Subcutaneous abdominal adipose tissue (tissue), 5 donors: ENCODE data around the gene PM20D1.
"Not testable (repeated sequence)": the region's sequence is repeated elsewhere in the genome, so short reads cannot be mapped to it uniquely, and the experiment has no call there.

ENCODE experiments used
- H3K27ac ChIP-seq: one replicate; pipeline ENCODE4 v1.7.0; 2013; ENCODE audit warnings: low read depth, mild to moderate bottlenecking, inconsistent platforms, low read length, moderate library complexity
- H3K27me3 ChIP-seq, 5 donors: one replicate each; pipeline ENCODE4 v1.7.0; 2013; ENCODE audit warnings: low read length in 5 of 5, inconsistent platforms in 1 of 5; ENCODE audit not compliant: control insufficient read depth in 5 of 5, insufficient read depth in 4 of 5
- H3K36me3 ChIP-seq, 5 donors: one replicate each; pipeline ENCODE4 v1.7.0; 2013; ENCODE audit warnings: low read length in 5 of 5; ENCODE audit not compliant: control insufficient read depth in 5 of 5, insufficient read depth in 5 of 5
- H3K4me1 ChIP-seq, 5 donors: one replicate each; pipeline ENCODE4 v1.7.0; 2013; ENCODE audit warnings: low read length in 5 of 5, mild to moderate bottlenecking in 3 of 5, moderate library complexity in 1 of 5; ENCODE audit not compliant: control insufficient read depth in 5 of 5, insufficient read depth in 5 of 5
- H3K4me3 ChIP-seq, 5 donors: one replicate each; pipeline ENCODE4 v1.7.0; 2013; ENCODE audit warnings: low read length in 5 of 5, low read depth in 1 of 5
- H3K9ac ChIP-seq, 5 donors: one replicate each; pipeline ENCODE4 v1.7.0; 2013; ENCODE audit warnings: low read length in 5 of 5, mild to moderate bottlenecking in 4 of 5, moderate library complexity in 3 of 5
- H3K9me3 ChIP-seq, 5 donors: one replicate each; pipeline ENCODE4 v1.7.0; 2013; ENCODE audit warnings: low read length in 5 of 5; ENCODE audit not compliant: control insufficient read depth in 5 of 5
- donor health status: healthy.
- donor health status: healthy.
- donor health status: healthy.
- donor health status: healthy.
- donor health status: healthy.

Gene PM20D1

GRCh38 chr1:205824180-205824579, 25.8 kb downstream of the PM20D1 start:
- Histone ChIP-seq H3K4me1 (peaks cover 0 to 12% (median 0%) of the 10 kb centered on the region in 5 donors), H3K9ac (no peak overlapping the region), H3K9me3 (no peaks in the 10 kb centered on the region), H3K27ac (no peak overlapping the region), H3K36me3 (no peaks in the 10 kb centered on the region), H3K4me3 (no peak overlapping the region), H3K27me3 (peaks cover 0 to 3% (median 0%) of the 10 kb centered on the region in 5 donors)

- H3K36me3 ChIP-seq, H3K9me3 ChIP-seq: not testable (repeated sequence)
Measured at GRCh38 chr1:205823260-205823659, 26.7 kb downstream of the PM20D1 start.

GRCh38 chr1:205822397-205822796, 27.5 kb downstream of the PM20D1 start:
- Histone ChIP-seq H3K4me1 (peaks cover 0 to 17% (median 3%) of the 10 kb centered on the region in 5 donors), H3K4me3 (no peak overlapping the region), H3K9me3 (no peaks in the 10 kb centered on the region), H3K9ac (no peak overlapping the region), H3K27me3 (no peaks in the 10 kb centered on the region), H3K36me3 (no peaks in the 10 kb centered on the region), H3K27ac (no peak overlapping the region)

More at GRCh38 chr1:205823260-205823659, 26.7 kb downstream of the PM20D1 start:
- not testable (repeated sequence) for H3K9ac ChIP-seq, H3K27me3 ChIP-seq, H3K4me3 ChIP-seq, H3K27ac ChIP-seq
- H3K4me1 ChIP-seq = peaks cover 0 to 12% (median 0%) of the 10 kb centered on the region in 5 donors

GRCh38 chr1:205817988-205818387, 31.9 kb downstream of the PM20D1 start:
- H3K27ac ChIP-seq = no peak overlapping the region
- no peak overlapping the region for H3K9ac ChIP-seq
- no peaks in the 10 kb centered on the region for H3K36me3 ChIP-seq
- no peaks in the 10 kb centered on the region for H3K27me3 ChIP-seq
- H3K4me1 ChIP-seq = peaks cover 0 to 31% (median 10%) of the 10 kb centered on the region in 5 donors
- H3K4me3 ChIP-seq = no peak overlapping the region
- no peaks in the 10 kb centered on the region for H3K9me3 ChIP-seq

GRCh38 chr1:205817364-205817763, 32.6 kb downstream of the PM20D1 start:
- no peaks in the 10 kb centered on the region for H3K9me3 ChIP-seq
- H3K27ac ChIP-seq = no peak overlapping the region
- peaks cover 0 to 32% (median 12%) of the 10 kb centered on the region in 5 donors for H3K4me1 ChIP-seq
- no peaks in the 10 kb centered on the region for H3K36me3 ChIP-seq
- H3K27me3 ChIP-seq = no peaks in the 10 kb centered on the region
- no peak overlapping the region for H3K4me3 ChIP-seq
- H3K9ac ChIP-seq = no peak overlapping the region

GRCh38 chr1:205813755-205814058, 36.2 kb downstream of the PM20D1 start:
- H3K27ac ChIP-seq = peak overlapping the region; percentile 84
- peak overlapping the region in 4 of 5 donors; percentile 79 to 89 (median 82) for H3K9ac ChIP-seq
- peak overlapping the region; percentile 76 to 92 (median 81) for H3K4me3 ChIP-seq
- no peaks in the 10 kb centered on the region for H3K9me3 ChIP-seq
- peaks cover 9 to 63% (median 48%) of the 10 kb centered on the region in 5 donors for H3K4me1 ChIP-seq
- H3K27me3 ChIP-seq = no peaks in the 10 kb centered on the region
- H3K36me3 ChIP-seq = peaks cover 0 to 13% (median 7%) of the 10 kb centered on the region in 5 donors

- Histone ChIP-seq H3K36me3 (peaks cover 0 to 13% (median 7%) of the 10 kb centered on the region in 5 donors), H3K4me1 (peaks cover 9 to 64% (median 54%) of the 10 kb centered on the region in 5 donors)
Measured at GRCh38 chr1:205812878-205813754, 36.8 kb downstream of the PM20D1 start, which contains the start of gene SLC41A1. Gene SLC41A1 (minus strand): TSS chr1:205813198. CDS start chr1:205810441, 2,757 bp downstream.

GRCh38 chr1:205812271-205812877, 37.6 kb downstream of the PM20D1 start:
- H3K36me3 ChIP-seq = peaks cover 0 to 13% (median 7%) of the 10 kb centered on the region in 5 donors

More at GRCh38 chr1:205812878-205813754, 36.8 kb downstream of the PM20D1 start, which contains the start of gene SLC41A1:
- Histone ChIP-seq H3K9me3 (no peaks in the 10 kb centered on the region), H3K4me3 (peak within 1 kb of the TSS; percentile 80 to 92 (median 81)), H3K27me3 (no peaks in the 10 kb centered on the region), H3K27ac (peak within 1 kb of the TSS; percentile 84), H3K9ac (peak within 1 kb of the TSS; percentile 81 to 89 (median 87))

GRCh38 chr1:205811660-205812059, 38.3 kb downstream of the PM20D1 start:
- Histone ChIP-seq H3K4me3 (peak overlapping the region; percentile 80 to 92 (median 81)), H3K27me3 (no peaks in the 10 kb centered on the region), H3K27ac (peak overlapping the region; percentile 84), H3K36me3 (peaks cover 0 to 13% (median 11%) of the 10 kb centered on the region in 5 donors), H3K9me3 (no peaks in the 10 kb centered on the region), H3K9ac (peak overlapping the region; percentile 76 to 88 (median 85)), H3K4me1 (peaks cover 9 to 54% (median 53%) of the 10 kb centered on the region in 5 donors)

More at GRCh38 chr1:205812271-205812877, 37.6 kb downstream of the PM20D1 start:
- Histone ChIP-seq H3K9ac (peak overlapping the region; percentile 76 to 88 (median 85)), H3K4me3 (peak overlapping the region; percentile 80 to 92 (median 81)), H3K27ac (peak overlapping the region; percentile 84), H3K4me1 (peaks cover 9 to 60% (median 55%) of the 10 kb centered on the region in 5 donors), H3K9me3 (no peaks in the 10 kb centered on the region), H3K27me3 (no peaks in the 10 kb centered on the region)
